ENCODE data around the gene FGR. TPM values are rescaled to one million over a fixed set of nuclear protein-coding genes. Genes with fewer than 3 reads are reported as not detected.

FGR gene
- polyA plus RNA-seq, 1 experiment: not detected

DNA sequence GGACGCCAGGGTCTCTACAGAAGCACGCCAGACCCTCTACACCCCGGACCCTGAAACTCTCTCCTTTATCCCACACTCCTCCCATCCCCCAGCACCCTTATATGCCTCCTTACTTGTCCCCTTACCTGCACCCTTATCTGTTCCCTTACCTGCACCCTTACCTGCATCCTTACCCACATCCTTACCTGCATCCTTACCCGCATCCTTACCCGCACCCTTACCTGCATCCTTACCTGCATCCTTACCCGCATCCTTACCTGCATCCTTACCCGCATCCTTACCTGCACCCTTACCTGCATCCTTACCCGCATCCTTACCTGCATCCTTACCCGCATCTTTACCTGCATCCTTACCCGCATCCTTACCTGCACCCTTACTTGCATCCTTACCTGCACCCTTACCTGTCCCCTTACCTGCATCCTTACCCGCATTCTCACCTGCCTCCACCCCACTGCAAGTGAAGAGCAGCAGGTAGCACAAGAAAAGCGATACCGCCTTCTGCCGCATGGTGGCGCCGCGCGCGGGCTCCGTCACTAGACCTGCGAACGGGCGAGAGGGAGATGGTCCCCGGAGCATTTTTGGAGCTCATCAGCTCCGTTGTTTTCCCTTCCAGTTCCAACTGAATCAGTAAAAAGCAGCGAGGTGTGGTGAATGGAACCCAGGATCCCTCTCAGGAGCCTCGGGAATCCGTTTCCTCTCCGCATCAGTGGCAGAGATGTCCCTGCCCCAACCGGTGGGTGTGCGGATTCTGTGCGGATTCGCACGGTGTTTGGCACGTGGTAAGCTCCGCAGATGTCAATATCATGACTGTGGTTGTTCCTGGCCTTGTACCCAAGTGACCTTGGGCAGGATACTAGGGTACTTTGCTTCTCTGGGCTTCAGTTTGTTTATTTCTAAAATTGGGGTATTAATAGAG is 34.1 kb upstream of the FGR start:
- no peaks in the 10 kb centered on the region; the same call in 1 of the 2 replicates for H3K36me3 ChIP-seq (ENCODE audit: control insufficient read depth, insufficient read depth, low read length)
- POLR2A ChIA-PET: interaction anchor here (0.6 kb wide), 1 partner anchor 1216 kb away, joined by 11 read pairs; no protein-coding TSS in a partner anchor
- TF ChIP-seq, protein P1, sequence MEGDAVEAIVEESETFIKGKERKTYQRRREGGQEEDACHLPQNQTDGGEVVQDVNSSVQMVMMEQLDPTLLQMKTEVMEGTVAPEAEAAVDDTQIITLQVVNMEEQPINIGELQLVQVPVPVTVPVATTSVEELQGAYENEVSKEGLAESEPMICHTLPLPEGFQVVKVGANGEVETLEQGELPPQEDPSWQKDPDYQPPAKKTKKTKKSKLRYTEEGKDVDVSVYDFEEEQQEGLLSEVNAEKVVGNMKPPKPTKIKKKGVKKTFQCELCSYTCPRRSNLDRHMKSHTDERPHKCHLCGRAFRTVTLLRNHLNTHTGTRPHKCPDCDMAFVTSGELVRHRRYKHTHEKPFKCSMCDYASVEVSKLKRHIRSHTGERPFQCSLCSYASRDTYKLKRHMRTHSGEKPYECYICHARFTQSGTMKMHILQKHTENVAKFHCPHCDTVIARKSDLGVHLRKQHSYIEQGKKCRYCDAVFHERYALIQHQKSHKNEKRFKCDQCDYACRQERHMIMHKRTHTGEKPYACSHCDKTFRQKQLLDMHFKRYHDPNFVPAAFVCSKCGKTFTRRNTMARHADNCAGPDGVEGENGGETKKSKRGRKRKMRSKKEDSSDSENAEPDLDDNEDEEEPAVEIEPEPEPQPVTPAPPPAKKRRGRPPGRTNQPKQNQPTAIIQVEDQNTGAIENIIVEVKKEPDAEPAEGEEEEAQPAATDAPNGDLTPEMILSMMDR (IDR thresholded peaks at IDR 0.05; ENCODE audit: insufficient read depth, low read depth, low read length): peak; percentile 98
- no peak for DNase-seq (ENCODE audit: low read depth)
- CTCF ChIA-PET: interaction anchor here (0.6 to 4.0 kb wide), 46 partner anchors 8 to 350 kb away, joined by 3 to 41 read pairs (median 4); partner anchors contain the start of genes FAM76A, PPP1R8 and STX12
- H3K4me3 ChIP-seq (ENCODE audit: low read depth, low read length): peak overlapping the region; percentile 34
- H3K27me3 ChIP-seq (ENCODE audit: control insufficient read depth, insufficient read depth, low read length): no peaks in the 10 kb centered on the region

GRCh38 chr1:27668121-27668807 is 33.3 kb upstream of the FGR start:
- no peak for DNase-seq (ENCODE audit: low read depth)
- Histone ChIP-seq H3K36me3 (ENCODE audit: control insufficient read depth, insufficient read depth, low read length) (no peaks in the 10 kb centered on the region; the same call in 1 of the 2 replicates), H3K27me3 (ENCODE audit: control insufficient read depth, insufficient read depth, low read length) (no peaks in the 10 kb centered on the region), H3K4me3 (ENCODE audit: low read depth, low read length) (no peak overlapping the region)
- TF ChIP-seq, protein P1 (IDR thresholded peaks at IDR 0.05; ENCODE audit: insufficient read depth, low read depth, low read length): no peak
- POLR2A ChIA-PET: no interaction called here
- CTCF ChIA-PET: interaction anchor here (0.7 to 8.8 kb wide), 6 partner anchors 38 to 368 kb away, joined by 3 to 223 read pairs (median 4); partner anchors contain the start of gene AHDC1

- DNase-seq (ENCODE audit: low read depth): no peak
- H3K27me3 ChIP-seq (ENCODE audit: control insufficient read depth, insufficient read depth, low read length): no peaks in the 10 kb centered on the region
- ChIA-PET POLR2A (interaction anchor here (0.6 kb wide), 1 partner anchor 366 kb away, joined by 26 read pairs; no protein-coding TSS in a partner anchor), CTCF (interaction anchor here (1.3 to 8.8 kb wide), 2 partner anchors 57 to 148 kb away, joined by 4 to 223 read pairs; partner anchors contain the start of gene AHDC1)
- no peaks in the 10 kb centered on the region; the same call in 1 of the 2 replicates for H3K36me3 ChIP-seq (ENCODE audit: control insufficient read depth, insufficient read depth, low read length)
- H3K4me3 ChIP-seq (ENCODE audit: low read depth, low read length): no peak overlapping the region
- TF ChIP-seq, protein P1 (IDR thresholded peaks at IDR 0.05; ENCODE audit: insufficient read depth, low read depth, low read length): no peak
Observed at GRCh38 chr1:27666791-27667254, 31.8 kb upstream of the FGR start.

- Histone ChIP-seq H3K27me3 (ENCODE audit: control insufficient read depth, insufficient read depth, low read length) (no peaks in the 10 kb centered on the region), H3K4me3 (ENCODE audit: low read depth, low read length) (no peak overlapping the region), H3K36me3 (ENCODE audit: control insufficient read depth, insufficient read depth, low read length) (no peaks in the 10 kb centered on the region; the same call in 1 of the 2 replicates)
- TF ChIP-seq, protein P1 (IDR thresholded peaks at IDR 0.05; ENCODE audit: insufficient read depth, low read depth, low read length): no peak
- ChIA-PET CTCF (interaction anchor here (0.8 to 8.8 kb wide), 4 partner anchors 22 to 271 kb away, joined by 3 to 223 read pairs (median 6); partner anchors contain the start of gene AHDC1), POLR2A (no interaction called here)
- no peak for DNase-seq (ENCODE audit: low read depth)
Observed at GRCh38 chr1:27666294-27666693, 31.3 kb upstream of the FGR start.

Measured in BJ (cell line).